WTC11 (cell line): ENCODE data around the gene OGFOD2. TPM values are rescaled to one million over a fixed set of nuclear protein-coding genes. Genes with fewer than 3 reads are reported as not detected.

ENCODE experiments used
- ATAC-seq: fragments of 200-7000 bp; cut with Tn5 transposase; 2 replicates; pipeline ENCODE4 v1.10.0; 2021; ENCODE audit warnings: mild to moderate bottlenecking, moderate library complexity
- CTCF ChIA-PET: fragments of 300-600 bp; sonication (Branson Sonifier 250); formaldehyde crosslinking; loops from one replicate; lab custom pipeline; 2021; ENCODE audit warnings: antibody characterized with exemption; lab: Charles Lee
- POLR2A ChIA-PET: fragments of 350-600 bp; sonication (Branson Sonifier 250); formaldehyde crosslinking; loops from one replicate; lab custom pipeline; 2021; ENCODE audit warnings: antibody characterized with exemption; lab: Charles Lee
- DNase-seq: peaks from one replicate; pipeline ENCODE4 v3.0.0; 2021; ENCODE audit warnings: low spot score
- H3K27ac Mint-ChIP-seq: 2 replicates; pipeline ENCODE4 v1.8.0; 2021; ENCODE audit warnings: mixed read lengths
- H3K27me3 Mint-ChIP-seq: 2 replicates; pipeline ENCODE4 v1.8.0; 2021; ENCODE audit warnings: low read depth, mild to moderate bottlenecking, moderate library complexity, mixed read lengths
- H3K36me3 Mint-ChIP-seq: 2 replicates; pipeline ENCODE4 v1.8.0; 2021; ENCODE audit warnings: mixed read lengths
- H3K4me1 Mint-ChIP-seq: 2 replicates; pipeline ENCODE4 v1.8.0; 2022; ENCODE audit warnings: mixed read lengths
- H3K4me3 Mint-ChIP-seq: 2 replicates; pipeline ENCODE4 v1.8.0; 2021; ENCODE audit warnings: mild to moderate bottlenecking, moderate library complexity, mixed read lengths
- H3K9me3 Mint-ChIP-seq: 2 replicates; pipeline ENCODE4 v1.8.0; 2021; ENCODE audit warnings: mixed read lengths
- ARID4B ChIP-seq: sonication (generic); formaldehyde crosslinking; IDR thresholded peaks from 2 replicates; pipeline ENCODE4 v1.8.0; 2023; ENCODE audit warnings: missing genetic modification reagents, mild to moderate bottlenecking, borderline replicate concordance
- ATF2 ChIP-seq: sonication (generic); formaldehyde crosslinking; IDR thresholded peaks from 2 replicates; pipeline ENCODE4 v1.8.1; 2022; ENCODE audit warnings: low read depth, missing genetic modification reagents, borderline replicate concordance
- E2F5 ChIP-seq: sonication (generic); formaldehyde crosslinking; IDR thresholded peaks from 2 replicates; pipeline ENCODE4 v1.8.1; 2022; ENCODE audit warnings: mild to moderate bottlenecking, moderate library complexity, missing genetic modification reagents
- EMX1 ChIP-seq: fragments of 250-450 bp; sonication (Bioruptor Pico); IDR thresholded peaks from 2 replicates; pipeline ENCODE4 v1.8.0; 2021; ENCODE audit warnings: mild to moderate bottlenecking
- FOXP1 ChIP-seq: sonication (generic); formaldehyde crosslinking; IDR thresholded peaks from 2 replicates; pipeline ENCODE4 v1.8.0; 2022; ENCODE audit warnings: missing genetic modification reagents, mild to moderate bottlenecking, moderate library complexity, borderline replicate concordance
- GABPB1 ChIP-seq: sonication (generic); formaldehyde crosslinking; IDR thresholded peaks from 2 replicates; pipeline ENCODE4 v1.8.1; 2023; ENCODE audit warnings: mild to moderate bottlenecking, missing genetic modification reagents
- MAX ChIP-seq: sonication (generic); formaldehyde crosslinking; IDR thresholded peaks from 2 replicates; pipeline ENCODE4 v1.8.0; 2022; ENCODE audit warnings: mild to moderate bottlenecking, missing genetic modification reagents
- NR1H2 ChIP-seq: sonication (generic); formaldehyde crosslinking; IDR thresholded peaks from 2 replicates; pipeline ENCODE4 v1.9.0; 2021; ENCODE audit warnings: mild to moderate bottlenecking, moderate library complexity, missing genetic modification reagents
- NR3C1 ChIP-seq: sonication (generic); formaldehyde crosslinking; conservative IDR thresholded peaks from 2 replicates; pipeline ENCODE4 v1.8.1; 2023; ENCODE audit warnings: low read depth, mild to moderate bottlenecking, missing genetic modification reagents
- PREB ChIP-seq: sonication (generic); formaldehyde crosslinking; IDR thresholded peaks from 2 replicates; pipeline ENCODE4 v1.8.1; 2022; ENCODE audit warnings: mild to moderate bottlenecking, missing genetic modification reagents, moderate library complexity, borderline replicate concordance
- PRRX2 ChIP-seq: fragments of 250-450 bp; sonication (Bioruptor Pico); IDR thresholded peaks from 2 replicates; pipeline ENCODE4 v1.8.0; 2021; ENCODE audit warnings: mild to moderate bottlenecking
- RELA ChIP-seq: sonication (generic); formaldehyde crosslinking; IDR thresholded peaks from 2 replicates; pipeline ENCODE4 v1.8.1; 2022; ENCODE audit warnings: missing genetic modification reagents, mild to moderate bottlenecking, borderline replicate concordance
- SMAD3 ChIP-seq: sonication (generic); formaldehyde crosslinking; IDR thresholded peaks from 2 replicates; pipeline ENCODE4 v1.8.0; 2022; ENCODE audit warnings: missing genetic modification reagents, mild to moderate bottlenecking, borderline replicate concordance
- SMAD4 ChIP-seq: sonication (generic); formaldehyde crosslinking; IDR thresholded peaks from 2 replicates; pipeline ENCODE4 v1.8.0; 2022; ENCODE audit warnings: mild to moderate bottlenecking, missing genetic modification reagents
- ZBTB43 ChIP-seq: sonication (generic); formaldehyde crosslinking; IDR thresholded peaks from 2 replicates; pipeline ENCODE4 v1.8.1; 2023; ENCODE audit warnings: mild to moderate bottlenecking, missing genetic modification reagents
- ZNF263 ChIP-seq: sonication (generic); formaldehyde crosslinking; IDR thresholded peaks from 2 replicates; pipeline ENCODE4 v1.8.1; 2022; ENCODE audit warnings: low read depth, mild to moderate bottlenecking, moderate library complexity, missing genetic modification reagents
- total RNA-seq: library from RNA; stranded (reverse); gene quantifications from 3 replicates; pipeline ENCODE4 v1.2.3, GENCODE V29; 2021

Gene OGFOD2
- total RNA-seq, 1 experiment from 2014 or later, result 28.1 TPM

GRCh38 chr12:122955156-122955555, 19.9 kb upstream of the OGFOD2 start:
- TF ChIP-seq SMAD4 (CRISPR knock-in tag) (no peak), EMX1 (CRISPR knock-in tag) (no peak), ZNF263 (CRISPR knock-in tag) (no peak), MAX (CRISPR knock-in tag) (no peak), GABPB1 (CRISPR knock-in tag) (no peak), ZBTB43 (no peak), E2F5 (CRISPR knock-in tag) (no peak), PRRX2 (CRISPR knock-in tag) (no peak), PREB (CRISPR knock-in tag) (no peak), ATF2 (CRISPR knock-in tag) (no peak), NR1H2 (CRISPR knock-in tag) (no peak), FOXP1 (no peak)
- no peak overlapping the region for H3K27ac Mint-ChIP-seq
- POLR2A ChIA-PET, result no interaction called here
- no peak for ATAC-seq
- no peaks in the 10 kb centered on the region for H3K9me3 Mint-ChIP-seq
- H3K27me3 Mint-ChIP-seq, result no peaks in the 10 kb centered on the region
- CTCF ChIA-PET, result interaction anchor here (7.1 kb wide), 1 partner anchor 93 kb away, joined by 67 read pairs; no protein-coding TSS in a partner anchor
- no peak for DNase-seq
- no peaks in the 10 kb centered on the region for H3K36me3 Mint-ChIP-seq
- H3K4me1 Mint-ChIP-seq, result no peaks in the 10 kb centered on the region
- H3K4me3 Mint-ChIP-seq, result no peak overlapping the region

GRCh38 chr12:122956035-122956434, 19.0 kb upstream of the OGFOD2 start:
- no peak for DNase-seq
- Mint-ChIP-seq H3K4me3 (no peak overlapping the region), H3K27ac (no peak overlapping the region), H3K27me3 (no peaks in the 10 kb centered on the region), H3K36me3 (no peaks in the 10 kb centered on the region), H3K4me1 (no peaks in the 10 kb centered on the region), H3K9me3 (no peaks in the 10 kb centered on the region)
- ATAC-seq, result no peak
- TF ChIP-seq MAX (CRISPR knock-in tag), result no peak
- TF ChIP-seq RELA (CRISPR knock-in tag), result no peak
- no peak for TF ChIP-seq NR3C1 (CRISPR knock-in tag)
- no peak for TF ChIP-seq SMAD3 (CRISPR knock-in tag)
- no peak for TF ChIP-seq ARID4B
- POLR2A ChIA-PET, result no interaction called here
- CTCF ChIA-PET, result interaction anchor here (1.7 to 7.1 kb wide), 2 partner anchors 88 to 94 kb away, joined by 5 to 67 read pairs; no protein-coding TSS in a partner anchor
